ENCODE results near the gene ATG4B.

The ATG4B gene

GRCh38 chr2:241672243-241673188 lies 35.0 kb downstream of the ATG4B start:
- Histone ChIP-seq H3K4me1 (ENCODE audit: control insufficient read depth in 5 of 5, insufficient read depth in 5 of 5, low read length in 5 of 5) (peaks cover 0 to 14% (median 3%) of the 10 kb centered on the region in 5 donors), H3K27me3 (ENCODE audit: control insufficient read depth in 5 of 5, insufficient read depth in 4 of 5, low read length in 5 of 5) (no peaks in the 10 kb centered on the region), H3K4me3 (ENCODE audit: low read depth in 1 of 5, low read length in 5 of 5) (no peak overlapping the region), H3K27ac (ENCODE audit: low read depth, low read length) (no peak overlapping the region), H3K9ac (ENCODE audit: low read length in 5 of 5) (no peak overlapping the region), H3K9me3 (ENCODE audit: control insufficient read depth in 5 of 5, low read length in 5 of 5) (no peaks in the 10 kb centered on the region), H3K36me3 (ENCODE audit: control insufficient read depth in 5 of 5, insufficient read depth in 5 of 5, low read length in 5 of 5) (peaks cover 0 to 86% (median 65%) of the 10 kb centered on the region in 5 donors)

- Histone ChIP-seq H3K27ac (ENCODE audit: low read depth, low read length) (no peak overlapping the region), H3K9ac (ENCODE audit: low read length in 5 of 5) (no peak overlapping the region), H3K36me3 (ENCODE audit: control insufficient read depth in 5 of 5, insufficient read depth in 5 of 5, low read length in 5 of 5) (peaks cover 0 to 86% (median 64%) of the 10 kb centered on the region in 5 donors)
These were observed 35.7 kb downstream of the ATG4B start for GRCh38 chr2:241673189-241673663.

GRCh38 chr2:241673797-241674725 lies 36.6 kb downstream of the ATG4B start:
- no peak overlapping the region for H3K27ac ChIP-seq (ENCODE audit: low read depth, low read length)
- H3K36me3 ChIP-seq (ENCODE audit: control insufficient read depth in 5 of 5, insufficient read depth in 5 of 5, low read length in 5 of 5), result peaks cover 0 to 86% (median 61%) of the 10 kb centered on the region in 5 donors

More at GRCh38 chr2:241673189-241673663, 35.7 kb downstream of the ATG4B start:
- Histone ChIP-seq H3K9me3 (ENCODE audit: control insufficient read depth in 5 of 5, low read length in 5 of 5) (no peaks in the 10 kb centered on the region), H3K4me3 (ENCODE audit: low read depth in 1 of 5, low read length in 5 of 5) (no peak overlapping the region), H3K27me3 (ENCODE audit: control insufficient read depth in 5 of 5, insufficient read depth in 4 of 5, low read length in 5 of 5) (no peaks in the 10 kb centered on the region), H3K4me1 (ENCODE audit: control insufficient read depth in 5 of 5, insufficient read depth in 5 of 5, low read length in 5 of 5) (peaks cover 0 to 14% (median 3%) of the 10 kb centered on the region in 5 donors)

GRCh38 chr2:241675885-241676284 lies 38.4 kb downstream of the ATG4B start:
- no peak overlapping the region for H3K27ac ChIP-seq (ENCODE audit: low read depth, low read length)
- H3K4me1 ChIP-seq (ENCODE audit: control insufficient read depth in 5 of 5, insufficient read depth in 5 of 5, low read length in 5 of 5), result peaks cover 2 to 10% (median 7%) of the 10 kb centered on the region in 5 donors
- H3K36me3 ChIP-seq (ENCODE audit: control insufficient read depth in 5 of 5, insufficient read depth in 5 of 5, low read length in 5 of 5), result peaks cover 0 to 80% (median 48%) of the 10 kb centered on the region in 5 donors
- H3K4me3 ChIP-seq (ENCODE audit: low read depth in 1 of 5, low read length in 5 of 5), result no peak overlapping the region
- no peak overlapping the region for H3K9ac ChIP-seq (ENCODE audit: low read length in 5 of 5)
- H3K9me3 ChIP-seq (ENCODE audit: control insufficient read depth in 5 of 5, low read length in 5 of 5), result no peaks in the 10 kb centered on the region
- H3K27me3 ChIP-seq (ENCODE audit: control insufficient read depth in 5 of 5, insufficient read depth in 4 of 5, low read length in 5 of 5), result no peaks in the 10 kb centered on the region

More at GRCh38 chr2:241673797-241674725, 36.6 kb downstream of the ATG4B start:
- no peak overlapping the region for H3K9ac ChIP-seq (ENCODE audit: low read length in 5 of 5)
- peaks cover 0 to 14% (median 3%) of the 10 kb centered on the region in 5 donors for H3K4me1 ChIP-seq (ENCODE audit: control insufficient read depth in 5 of 5, insufficient read depth in 5 of 5, low read length in 5 of 5)
- no peak overlapping the region for H3K4me3 ChIP-seq (ENCODE audit: low read depth in 1 of 5, low read length in 5 of 5)
- H3K9me3 ChIP-seq (ENCODE audit: control insufficient read depth in 5 of 5, low read length in 5 of 5), result no peaks in the 10 kb centered on the region
- no peaks in the 10 kb centered on the region for H3K27me3 ChIP-seq (ENCODE audit: control insufficient read depth in 5 of 5, insufficient read depth in 4 of 5, low read length in 5 of 5)

GRCh38 chr2:241676665-241677064 lies 39.2 kb downstream of the ATG4B start:
- Histone ChIP-seq H3K27ac (ENCODE audit: low read depth, low read length) (no peak overlapping the region), H3K36me3 (ENCODE audit: control insufficient read depth in 5 of 5, insufficient read depth in 5 of 5, low read length in 5 of 5) (peaks cover 0 to 80% (median 43%) of the 10 kb centered on the region in 5 donors), H3K4me3 (ENCODE audit: low read depth in 1 of 5, low read length in 5 of 5) (no peak overlapping the region), H3K9ac (ENCODE audit: low read length in 5 of 5) (no peak overlapping the region), H3K9me3 (ENCODE audit: control insufficient read depth in 5 of 5, low read length in 5 of 5) (no peaks in the 10 kb centered on the region), H3K4me1 (ENCODE audit: control insufficient read depth in 5 of 5, insufficient read depth in 5 of 5, low read length in 5 of 5) (peaks cover 5 to 15% (median 11%) of the 10 kb centered on the region in 5 donors), H3K27me3 (ENCODE audit: control insufficient read depth in 5 of 5, insufficient read depth in 4 of 5, low read length in 5 of 5) (no peaks in the 10 kb centered on the region)

GRCh38 chr2:241677392-241677791 lies 39.9 kb downstream of the ATG4B start:
- peaks cover 0 to 79% (median 38%) of the 10 kb centered on the region in 5 donors for H3K36me3 ChIP-seq (ENCODE audit: control insufficient read depth in 5 of 5, insufficient read depth in 5 of 5, low read length in 5 of 5)
- no peak overlapping the region for H3K27ac ChIP-seq (ENCODE audit: low read depth, low read length)
- H3K9me3 ChIP-seq (ENCODE audit: control insufficient read depth in 5 of 5, low read length in 5 of 5), result no peaks in the 10 kb centered on the region
- peaks cover 5 to 15% (median 11%) of the 10 kb centered on the region in 5 donors for H3K4me1 ChIP-seq (ENCODE audit: control insufficient read depth in 5 of 5, insufficient read depth in 5 of 5, low read length in 5 of 5)
- H3K4me3 ChIP-seq (ENCODE audit: low read depth in 1 of 5, low read length in 5 of 5), result no peak overlapping the region
- H3K9ac ChIP-seq (ENCODE audit: low read length in 5 of 5), result no peak overlapping the region
- H3K27me3 ChIP-seq (ENCODE audit: control insufficient read depth in 5 of 5, insufficient read depth in 4 of 5, low read length in 5 of 5), result no peaks in the 10 kb centered on the region

GRCh38 chr2:241678307-241678706 lies 40.8 kb downstream of the ATG4B start:
- Histone ChIP-seq H3K27ac (ENCODE audit: low read depth, low read length) (no peak overlapping the region), H3K9ac (ENCODE audit: low read length in 5 of 5) (no peak overlapping the region), H3K4me1 (ENCODE audit: control insufficient read depth in 5 of 5, insufficient read depth in 5 of 5, low read length in 5 of 5) (peaks cover 5 to 15% (median 11%) of the 10 kb centered on the region in 5 donors), H3K9me3 (ENCODE audit: control insufficient read depth in 5 of 5, low read length in 5 of 5) (no peaks in the 10 kb centered on the region), H3K27me3 (ENCODE audit: control insufficient read depth in 5 of 5, insufficient read depth in 4 of 5, low read length in 5 of 5) (no peaks in the 10 kb centered on the region), H3K4me3 (ENCODE audit: low read depth in 1 of 5, low read length in 5 of 5) (no peak overlapping the region), H3K36me3 (ENCODE audit: control insufficient read depth in 5 of 5, insufficient read depth in 5 of 5, low read length in 5 of 5) (peaks cover 0 to 77% (median 33%) of the 10 kb centered on the region in 5 donors)

GRCh38 chr2:241678784-241679540 lies 41.5 kb downstream of the ATG4B start:
- Histone ChIP-seq H3K27me3 (ENCODE audit: control insufficient read depth in 5 of 5, insufficient read depth in 4 of 5, low read length in 5 of 5) (no peaks in the 10 kb centered on the region), H3K27ac (ENCODE audit: low read depth, low read length) (no peak overlapping the region), H3K4me3 (ENCODE audit: low read depth in 1 of 5, low read length in 5 of 5) (no peak overlapping the region), H3K4me1 (ENCODE audit: control insufficient read depth in 5 of 5, insufficient read depth in 5 of 5, low read length in 5 of 5) (peaks cover 5 to 15% (median 11%) of the 10 kb centered on the region in 5 donors), H3K9ac (ENCODE audit: low read length in 5 of 5) (no peak overlapping the region), H3K9me3 (ENCODE audit: control insufficient read depth in 5 of 5, low read length in 5 of 5) (no peaks in the 10 kb centered on the region), H3K36me3 (ENCODE audit: control insufficient read depth in 5 of 5, insufficient read depth in 5 of 5, low read length in 5 of 5) (peaks cover 0 to 76% (median 31%) of the 10 kb centered on the region in 5 donors)

GRCh38 chr2:241680044-241680443 lies 42.6 kb downstream of the ATG4B start:
- Histone ChIP-seq H3K4me3 (ENCODE audit: low read depth in 1 of 5, low read length in 5 of 5) (no peak overlapping the region), H3K4me1 (ENCODE audit: control insufficient read depth in 5 of 5, insufficient read depth in 5 of 5, low read length in 5 of 5) (peaks cover 5 to 12% (median 11%) of the 10 kb centered on the region in 5 donors), H3K9ac (ENCODE audit: low read length in 5 of 5) (no peak overlapping the region), H3K9me3 (ENCODE audit: control insufficient read depth in 5 of 5, low read length in 5 of 5) (no peaks in the 10 kb centered on the region), H3K36me3 (ENCODE audit: control insufficient read depth in 5 of 5, insufficient read depth in 5 of 5, low read length in 5 of 5) (peaks cover 0 to 73% (median 31%) of the 10 kb centered on the region in 5 donors), H3K27me3 (ENCODE audit: control insufficient read depth in 5 of 5, insufficient read depth in 4 of 5, low read length in 5 of 5) (no peaks in the 10 kb centered on the region), H3K27ac (ENCODE audit: low read depth, low read length) (no peak overlapping the region)

Data from subcutaneous abdominal adipose tissue (tissue), 5 donors.